H1 (cell line): ENCODE data around the gene MBD1. TPM values are rescaled to one million over a fixed set of nuclear protein-coding genes. Genes with fewer than 3 reads are reported as not detected.

Source experiments
- CTCF ChIA-PET: fragments of 300-600 bp; sonication (Branson Sonifier 250); formaldehyde crosslinking; loops from one replicate; lab custom pipeline; 2021; ENCODE audit not compliant: partially characterized antibody; lab: Charles Lee
- POLR2A ChIA-PET: fragments of 300-600 bp; sonication (Branson Sonifier 250); formaldehyde crosslinking; loops from one replicate; lab custom pipeline; 2021; ENCODE audit warnings: inconsistent platforms; ENCODE audit not compliant: partially characterized antibody; lab: Charles Lee
- DNase-seq, 2 experiments: peaks; one replicate each; pipeline versions ENCODE4 v3.0.0 to v3.0.0-alpha.2; 2010 to 2022; ENCODE audit warnings: low spot score in 2 of 2, low read depth in 1 of 2, mixed read lengths in 1 of 2
- FAIRE-seq: peaks from 2 replicates; lab custom pipeline; 2011; peaks lifted over from hg19 to GRCh38; lab: Jason Lieb, UNC
- H2AFZ ChIP-seq: 2 replicates; pipeline ENCODE4 v1.8.1; 2012; ENCODE audit warnings: low read length, inconsistent platforms
- H2AK5ac ChIP-seq: 2 replicates; pipeline ENCODE4 v1.6.1; 2013; ENCODE audit warnings: low read depth, low read length
- H2BK120ac ChIP-seq: replicated peaks from 2 replicates; pipeline ENCODE3; 2013; ENCODE audit warnings: low read depth, low read length, inconsistent platforms
- H2BK12ac ChIP-seq: 2 replicates; pipeline ENCODE4 v1.6.1; 2013; ENCODE audit warnings: low read depth, low read length
- H2BK15ac ChIP-seq: 2 replicates; pipeline ENCODE4 v1.6.1; 2013; ENCODE audit warnings: low read length
- H2BK20ac ChIP-seq: 2 replicates; pipeline ENCODE4 v1.6.1; 2013; ENCODE audit warnings: low read length
- H2BK5ac ChIP-seq: 2 replicates; pipeline ENCODE4 v1.6.1; 2013; ENCODE audit warnings: low read depth, low read length
- H3K14ac ChIP-seq: 2 replicates; pipeline ENCODE4 v1.6.1; 2013; ENCODE audit warnings: inconsistent platforms; ENCODE audit not compliant: insufficient read length
- H3K18ac ChIP-seq: 2 replicates; pipeline ENCODE4 v1.6.1; 2013; ENCODE audit warnings: low read length; ENCODE audit errors: extremely low read depth
- H3K23ac ChIP-seq: 2 replicates; pipeline ENCODE4 v1.6.1; 2013; ENCODE audit warnings: inconsistent platforms; ENCODE audit not compliant: insufficient read length
- H3K23me2 ChIP-seq: 2 replicates; pipeline ENCODE4 v1.6.1; 2013; ENCODE audit warnings: low read depth, low read length
- H3K27ac ChIP-seq: 2 replicates; pipeline ENCODE4 v1.6.1; 2011; ENCODE audit warnings: low read depth, low read length, inconsistent platforms
- H3K27me3 ChIP-seq, 4 experiments: replicated peaks in 1 of 4; 1 replicate in 1 of 4; 2 replicates in 3 of 4; pipeline versions ENCODE4 v1.6.1 to v1.8.1; 2011 to 2013; ENCODE audit warnings: low read length in 3 of 4, mild to moderate bottlenecking in 3 of 4, inconsistent platforms in 2 of 4, mixed read lengths in 2 of 4, moderate library complexity in 1 of 4; ENCODE audit not compliant: control insufficient read depth in 3 of 4, insufficient read depth in 3 of 4; ENCODE audit errors: extremely low read depth in 1 of 4
- H3K36me3 ChIP-seq, 4 experiments: 2 replicates each; pipeline versions ENCODE4 v1.6.1 to v1.8.1; 2011 to 2013; ENCODE audit warnings: mild to moderate bottlenecking in 4 of 4, low read length in 3 of 4, moderate library complexity in 2 of 4, control low read depth in 1 of 4, inconsistent platforms in 1 of 4; ENCODE audit not compliant: insufficient read depth in 4 of 4, control insufficient read depth in 2 of 4
- H3K4ac ChIP-seq: replicated peaks from 2 replicates; pipeline ENCODE3; 2013; ENCODE audit warnings: low read length, low read depth, mixed read lengths, inconsistent platforms; ENCODE audit not compliant: insufficient read length
- H3K4me1 ChIP-seq, 4 experiments: replicated peaks in 1 of 4; 1 replicate in 1 of 4; 2 replicates in 3 of 4; pipeline versions ENCODE4 v1.6.1 to v1.8.1; 2011 to 2013; ENCODE audit warnings: low read length in 3 of 4, inconsistent platforms in 2 of 4, mixed read lengths in 1 of 4; ENCODE audit not compliant: insufficient read depth in 4 of 4, control insufficient read depth in 3 of 4
- H3K4me2 ChIP-seq, 2 experiments: 2 replicates each; pipeline versions ENCODE4 v1.6.1 to v1.8.1; 2011 to 2013; ENCODE audit warnings: low read depth in 2 of 2, low read length in 2 of 2, control low read depth in 1 of 2, inconsistent platforms in 1 of 2, mild to moderate bottlenecking in 1 of 2; ENCODE audit not compliant: insufficient read depth in 1 of 2
- H3K4me3 ChIP-seq, 4 experiments: fragments of 200-600, 300-600 bp in 1 of 4; sonication (generic), shearing (Covaris generic), sonication (Bioruptor Twin) in 1 of 4; 2 replicates each; pipeline versions ENCODE4 v1.5.1 to v1.8.1; 2011 to 2016; ENCODE audit warnings: low read length in 4 of 4, low read depth in 3 of 4, control low read depth in 2 of 4, inconsistent platforms in 2 of 4, mild to moderate bottlenecking in 2 of 4, mixed read lengths in 1 of 4, moderate library complexity in 1 of 4; ENCODE audit not compliant: insufficient read depth in 2 of 4; ENCODE audit errors: extremely low read depth in 1 of 4
- H3K56ac ChIP-seq: replicated peaks from 2 replicates; pipeline ENCODE3; 2013; ENCODE audit warnings: low read depth, mild to moderate bottlenecking, mixed read lengths, low read length, inconsistent platforms; ENCODE audit not compliant: insufficient read length
- H3K79me1 ChIP-seq: 2 replicates; pipeline ENCODE4 v1.6.1; 2013; ENCODE audit warnings: low read depth, low read length, control low read depth
- H3K79me2 ChIP-seq, 2 experiments: 2 replicates each; pipeline versions ENCODE4 v1.6.1 to v1.8.1; 2012 to 2013; ENCODE audit warnings: low read length in 2 of 2, mild to moderate bottlenecking in 2 of 2, inconsistent platforms in 1 of 2; ENCODE audit not compliant: insufficient read depth in 2 of 2, control insufficient read depth in 1 of 2
- H3K9ac ChIP-seq, 4 experiments: replicated peaks in 1 of 4; 1 replicate in 1 of 4; 2 replicates in 3 of 4; pipeline versions ENCODE4 v1.6.1 to v1.8.1; 2011 to 2013; ENCODE audit warnings: low read depth in 3 of 4, low read length in 3 of 4, control low read depth in 2 of 4, mild to moderate bottlenecking in 2 of 4, moderate library complexity in 2 of 4, inconsistent platforms in 1 of 4; ENCODE audit errors: extremely low read depth in 1 of 4
- H3K9me3 ChIP-seq, 2 experiments: 2 replicates each; pipeline versions ENCODE4 v1.6.1 to v1.8.1; 2012 to 2013; ENCODE audit warnings: mild to moderate bottlenecking in 2 of 2, moderate library complexity in 2 of 2, control low read depth in 1 of 2, inconsistent platforms in 1 of 2, low read depth in 1 of 2, low read length in 1 of 2, mixed read lengths in 1 of 2; ENCODE audit not compliant: insufficient read depth in 2 of 2
- H4K20me1 ChIP-seq, 2 experiments: replicated peaks in 1 of 2; 2 replicates each; pipeline versions ENCODE3 to v1.8.1; 2011 to 2013; ENCODE audit warnings: inconsistent platforms in 2 of 2, low read length in 2 of 2, mild to moderate bottlenecking in 1 of 2; ENCODE audit not compliant: insufficient read depth in 2 of 2, control insufficient read depth in 1 of 2
- H4K5ac ChIP-seq: 2 replicates; pipeline ENCODE4 v1.6.1; 2013; ENCODE audit warnings: low read length, low read depth, mixed read lengths, inconsistent platforms; ENCODE audit not compliant: insufficient read length
- H4K8ac ChIP-seq: 2 replicates; pipeline ENCODE4 v1.8.0; 2013; ENCODE audit warnings: mild to moderate bottlenecking, moderate library complexity, low read length, inconsistent platforms; ENCODE audit not compliant: insufficient read depth; ENCODE audit errors: extremely low read depth
- H4K91ac ChIP-seq: replicated peaks from 2 replicates; pipeline ENCODE3; 2013; ENCODE audit warnings: low read length, mixed read lengths, inconsistent platforms; ENCODE audit not compliant: insufficient read length
- BRCA1 ChIP-seq: IDR thresholded peaks from 2 replicates; pipeline ENCODE4 v1.6.1; 2012; ENCODE audit warnings: low read depth, low read length, improper control_type of control experiment
- CBX8 ChIP-seq: fragments of 300-800, 300-1000 bp; sonication (generic); IDR thresholded peaks from 2 replicates; pipeline ENCODE4 v1.7.1; 2016; ENCODE audit warnings: low read depth, low read length, borderline replicate concordance
- GABPA ChIP-seq: IDR thresholded peaks from 2 replicates; pipeline ENCODE4 v1.6.1; 2011; ENCODE audit warnings: mild to moderate bottlenecking, low read length, moderate library complexity, borderline replicate concordance; ENCODE audit not compliant: insufficient read depth
- KDM5A ChIP-seq: fragments of 200-600 bp; IDR thresholded peaks from 2 replicates; pipeline ENCODE4 v1.7.1; 2012; ENCODE audit warnings: mild to moderate bottlenecking, low read length, inconsistent platforms, mixed read lengths
- POLR2A ChIP-seq, 2 experiments: IDR thresholded peaks; 1 replicate in 1 of 2; 2 replicates in 1 of 2; pipeline ENCODE4 v1.6.1; 2011; ENCODE audit warnings: low read depth in 2 of 2, low read length in 2 of 2, mild to moderate bottlenecking in 2 of 2; ENCODE audit errors: control extremely low read depth in 1 of 2
- RBBP5 ChIP-seq: IDR thresholded peaks from 2 replicates; pipeline ENCODE4 v1.7.1; 2012; ENCODE audit warnings: low read depth, mild to moderate bottlenecking, inconsistent platforms, low read length, moderate library complexity, borderline replicate concordance
- RFX5 ChIP-seq: IDR thresholded peaks from 2 replicates; pipeline ENCODE4 v1.6.1; 2011; ENCODE audit warnings: low read depth, low read length, improper control_type of control experiment, borderline replicate concordance
- SAP30 ChIP-seq: fragments of 300-600 bp; sonication (generic); IDR thresholded peaks from 2 replicates; pipeline ENCODE4 v1.7.1; 2012; ENCODE audit warnings: low read length, moderate library complexity, mild to moderate bottlenecking, inconsistent platforms; ENCODE audit not compliant: insufficient read depth, insufficient replicate concordance
- SIX5 ChIP-seq: IDR thresholded peaks from 2 replicates; pipeline ENCODE4 v1.6.1; 2011; ENCODE audit warnings: mild to moderate bottlenecking, low read depth, low read length
- SP2 ChIP-seq: IDR thresholded peaks from 2 replicates; pipeline ENCODE4 v1.6.1; 2012; ENCODE audit warnings: mild to moderate bottlenecking, low read length, inconsistent platforms
- SUZ12 ChIP-seq: fragments of 200-600 bp; sonication (generic); IDR thresholded peaks from 2 replicates; pipeline ENCODE4 v1.6.1; 2012; ENCODE audit warnings: mild to moderate bottlenecking, inconsistent platforms, low read length, moderate library complexity, mixed read lengths
- TAF1 ChIP-seq: IDR thresholded peaks from 2 replicates; pipeline ENCODE4 v1.6.1; 2011; ENCODE audit warnings: mild to moderate bottlenecking, low read depth, low read length
- TAF7 ChIP-seq: optimal IDR thresholded peaks from 2 replicates; pipeline ENCODE3; 2011; ENCODE audit warnings: low read depth, mild to moderate bottlenecking, inconsistent platforms, low read length, moderate library complexity, borderline replicate concordance
- WGBS, 2 experiments: shearing (Covaris generic) in 1 of 2; methylation state at CpG; one replicate each; pipeline versions ENCODE4 v1.1.6 to v1.1.7; 2013 to 2015; ENCODE audit warnings: low lambda C conversion rate in 2 of 2, mixed read lengths in 2 of 2, inconsistent platforms in 1 of 2, low coverage in 1 of 2, missing lambda C conversion rate in 1 of 2; ENCODE audit not compliant: insufficient replicate concordance in 2 of 2, insufficient coverage in 1 of 2, insufficient read length in 1 of 2; ENCODE audit errors: extremely low coverage in 1 of 2, missing lambda C conversion rate in 1 of 2; 5-methylcytosine and 5-hydroxymethylcytosine counted together
- polyA plus RNA-seq, 7 experiments: library from polyadenylated mRNA; depleted of rRNA in 3 of 7; stranded (reverse) in 5 of 7; unstranded in 2 of 7; fragments of >200 nt in 5 of 7; fragments of 200-250 nt in 2 of 7; gene quantifications; 1 replicate in 5 of 7; 2 replicates in 1 of 7; 4 replicates in 1 of 7; pipeline versions ENCODE4 v1.2.1 to v1.2.3, GENCODE V29; 2011 to 2013; ENCODE audit warnings: missing spikeins in 2 of 7, mixed read lengths in 2 of 7
- total RNA-seq: library from RNA; stranded (reverse); fragmentation: NEBNext Ultra II Directional; extraction: Animal tissue kit (Norgen Biotek cat#: 25700); gene quantifications from 2 replicates; pipeline ENCODE4 v1.2.1, GENCODE V29; 2021

Gene MBD1
- total and polyA plus RNA-seq, 2 of the 8 experiments (the other 6 are each of a cell fraction or from before 2014, with no cell fraction given) = 32.2 to 41.6 TPM

DNA sequence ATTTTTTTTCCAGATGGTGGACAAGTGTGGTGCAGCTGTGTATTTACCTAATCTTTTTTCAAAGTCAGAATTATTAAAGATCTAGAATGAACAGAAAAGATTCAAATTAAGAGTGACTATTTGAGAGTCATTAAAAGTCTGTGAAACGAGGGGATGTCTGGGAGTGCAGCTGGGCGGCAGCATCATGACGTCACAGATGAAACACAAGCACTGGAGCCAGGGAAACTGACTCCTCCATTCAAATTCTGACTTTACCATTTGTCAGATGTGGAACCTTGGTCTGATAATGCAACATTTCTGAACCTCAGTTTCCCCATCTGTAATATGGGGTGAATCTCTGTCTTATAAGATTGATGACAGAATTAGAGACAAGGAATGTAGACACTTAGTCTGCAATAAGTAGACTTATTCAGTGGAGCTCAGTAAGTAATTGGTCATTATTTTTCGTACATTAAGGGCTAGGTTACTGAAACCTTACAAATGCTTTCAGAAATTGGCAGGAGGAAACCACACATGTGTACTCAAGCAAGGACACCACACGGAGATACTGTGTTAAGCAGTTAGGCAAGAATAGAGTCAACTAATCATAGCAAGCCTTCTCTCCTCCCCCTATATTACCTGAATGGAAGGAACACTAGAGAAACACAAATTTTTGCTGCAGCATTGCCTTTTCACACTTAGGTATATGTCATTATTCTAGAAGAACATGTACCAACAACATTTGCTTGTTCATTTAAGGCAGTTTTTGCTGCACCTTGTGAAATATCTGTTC, 34.0 kb upstream of the MBD1 start:
- H4K91ac ChIP-seq = no peak overlapping the region
- no peak overlapping the region for H4K8ac ChIP-seq
- no peak overlapping the region for H3K4me2 ChIP-seq
- H3K9me3 ChIP-seq = no peaks in the 10 kb centered on the region
- no peak overlapping the region for H3K14ac ChIP-seq
- H2BK20ac ChIP-seq = no peak overlapping the region
- H3K4me3 ChIP-seq = no peak overlapping the region
- POLR2A ChIA-PET = no interaction called here
- H3K79me2 ChIP-seq = no peaks in the 10 kb centered on the region
- no peak overlapping the region for H3K27ac ChIP-seq
- no peaks in the 10 kb centered on the region for H3K4me1 ChIP-seq
- no peaks in the 10 kb centered on the region for H3K36me3 ChIP-seq
- WGBS, 2 experiments = 74% methylated on average over 5 of the region's 5 CpGs; no CpG with 5 or more reads in 1 of the 2 experiments
- H4K5ac ChIP-seq = no peak overlapping the region
- no peak overlapping the region for H2BK12ac ChIP-seq
- no peak overlapping the region for H2AK5ac ChIP-seq
- no peak overlapping the region for H2BK120ac ChIP-seq
- no peak overlapping the region for H2BK5ac ChIP-seq
- no peak overlapping the region for H2BK15ac ChIP-seq
- no peaks in the 10 kb centered on the region for H3K23me2 ChIP-seq
- H3K27me3 ChIP-seq = no peaks in the 10 kb centered on the region; a peak in 1 of 7 replicates
- CTCF ChIA-PET = interaction anchor here (0.7 kb wide), 1 partner anchor 26 kb away, joined by 3 read pairs; no protein-coding TSS in a partner anchor
- no peak overlapping the region for H3K23ac ChIP-seq
- no peak overlapping the region for H3K9ac ChIP-seq
- H3K56ac ChIP-seq = no peak overlapping the region
- FAIRE-seq = no peak
- no peak for DNase-seq
- H4K20me1 ChIP-seq = no peaks in the 10 kb centered on the region
- no peak overlapping the region for H3K18ac ChIP-seq
- no peak overlapping the region for H2AFZ ChIP-seq
- no peaks in the 10 kb centered on the region for H3K79me1 ChIP-seq
- H3K4ac ChIP-seq = no peak overlapping the region
- TF ChIP-seq SUZ12 = no peak
- no peak for TF ChIP-seq KDM5A
- no peak for TF ChIP-seq SAP30
- TF ChIP-seq POLR2A (IDR thresholded peaks at IDR 0.05; ENCODE audit: control extremely low read depth in 1 of 2, low read depth in 2 of 2, low read length in 2 of 2) = no peak
- no peak for TF ChIP-seq BRCA1
- no peak for TF ChIP-seq CBX8
- no peak for TF ChIP-seq TAF1
- no peak for TF ChIP-seq SP2
- no peak for TF ChIP-seq RBBP5
- no peak for TF ChIP-seq SIX5
- TF ChIP-seq GABPA = no peak
- no peak for TF ChIP-seq RFX5
- TF ChIP-seq TAF7 = no peak
